NK-92 (cell line): ENCODE results near the gene CIPC.

ENCODE experiments used
- DNase-seq: peaks from one replicate; lab custom pipeline; 2025; ENCODE audit not compliant: unreplicated experiment; lab: John Stamatoyannopoulos, UW

The CIPC gene

DNA sequence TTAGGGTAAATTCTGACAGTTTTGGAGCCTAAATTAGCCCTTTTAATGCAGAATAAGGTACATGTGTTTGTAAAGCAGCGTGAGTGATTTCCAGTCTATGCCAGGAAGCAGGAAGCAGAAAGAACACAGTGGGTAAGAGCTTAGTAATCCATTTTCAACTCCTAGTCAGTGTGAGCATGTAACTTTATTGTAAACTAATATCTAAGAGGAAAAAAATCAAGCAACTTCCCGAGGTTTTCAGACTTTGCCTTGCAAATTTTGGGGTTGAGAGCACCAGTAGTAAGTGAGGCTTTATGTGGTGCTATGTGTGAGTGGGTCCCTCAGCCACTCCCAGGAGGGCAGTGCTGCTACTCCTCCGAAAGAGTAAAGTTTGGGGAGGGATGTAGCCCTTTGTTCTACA is 2.9 kb downstream of the CIPC start:
- DNase-seq, result no peak

DNA sequence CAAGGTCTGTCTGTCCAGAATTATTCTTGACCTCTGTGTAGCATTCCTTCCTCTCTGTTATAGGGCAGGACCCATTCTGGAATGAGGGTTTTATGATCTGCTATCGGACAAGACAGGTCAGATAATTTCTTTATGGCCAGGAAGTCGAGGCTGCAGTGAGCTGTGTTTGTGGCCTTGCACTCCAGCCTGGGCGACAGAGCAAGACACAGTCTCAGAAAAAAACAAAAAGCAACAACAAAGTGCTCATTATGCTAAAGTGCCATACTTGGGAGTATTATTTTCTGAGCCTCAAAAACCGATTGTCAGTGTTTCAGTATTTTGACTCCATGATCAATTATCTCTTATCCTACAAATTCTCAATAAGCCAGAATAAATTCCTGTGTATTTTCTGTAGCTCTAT is 4.1 kb downstream of the CIPC start:
- DNase-seq, result no peak

DNA sequence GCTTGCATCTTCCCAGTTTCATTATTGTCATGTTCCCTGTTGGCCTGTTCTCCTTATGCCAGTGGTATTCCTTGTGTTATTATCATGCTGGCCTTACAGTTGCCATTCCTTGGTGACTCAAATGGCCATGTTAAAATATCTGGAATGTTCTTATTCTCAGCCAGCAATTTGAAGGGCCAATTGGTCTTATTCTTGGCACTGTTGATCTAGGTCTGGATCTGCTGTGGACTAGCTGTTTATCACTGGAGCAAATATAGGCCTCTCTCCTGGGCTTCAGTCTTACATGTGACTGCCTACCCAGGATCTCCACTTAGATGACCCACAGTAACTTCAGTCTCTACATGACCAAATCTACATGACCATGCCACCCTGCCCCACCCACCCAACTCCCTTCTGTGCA is 5.4 kb downstream of the CIPC start:
- no peak for DNase-seq

DNA sequence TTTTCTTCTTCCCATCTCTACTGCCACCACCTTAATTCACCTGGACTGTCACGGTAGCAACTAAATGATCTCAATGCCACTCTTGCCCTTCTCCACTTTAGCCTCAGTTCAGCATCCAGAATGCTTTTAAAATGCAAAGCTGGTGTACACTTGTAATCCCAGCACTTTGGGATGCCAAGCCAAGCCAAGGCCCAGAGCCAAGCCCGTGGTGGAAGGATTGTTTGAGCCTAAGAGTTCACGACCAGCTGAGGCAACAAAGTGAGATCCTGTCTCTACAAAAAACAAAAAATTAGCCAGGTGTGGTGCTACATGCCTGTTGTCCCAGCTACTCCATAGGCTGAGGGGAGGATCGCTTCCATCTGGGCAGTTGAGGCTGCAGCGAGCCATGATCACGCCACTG is 5.9 kb downstream of the CIPC start:
- no peak for DNase-seq

DNA sequence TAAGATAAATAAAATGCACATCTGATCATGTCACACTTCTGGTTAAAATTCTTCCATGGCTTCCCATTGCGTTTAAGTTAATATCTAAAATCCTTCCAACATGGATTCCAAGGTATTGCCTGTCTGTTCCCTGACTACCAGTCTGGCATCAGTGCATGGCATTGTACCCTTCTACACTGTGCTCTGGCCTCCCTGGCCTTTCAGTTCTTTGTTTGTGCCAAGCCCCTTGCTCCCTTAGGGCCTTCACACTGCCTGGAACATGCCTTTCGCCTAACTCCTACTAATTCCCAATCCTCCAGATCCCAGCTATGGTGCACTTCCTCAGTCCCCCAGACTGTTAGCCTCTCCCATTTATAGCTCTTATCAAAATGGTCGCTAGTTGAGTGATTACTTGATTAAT is 6.3 kb downstream of the CIPC start:
- no peak for DNase-seq

DNA sequence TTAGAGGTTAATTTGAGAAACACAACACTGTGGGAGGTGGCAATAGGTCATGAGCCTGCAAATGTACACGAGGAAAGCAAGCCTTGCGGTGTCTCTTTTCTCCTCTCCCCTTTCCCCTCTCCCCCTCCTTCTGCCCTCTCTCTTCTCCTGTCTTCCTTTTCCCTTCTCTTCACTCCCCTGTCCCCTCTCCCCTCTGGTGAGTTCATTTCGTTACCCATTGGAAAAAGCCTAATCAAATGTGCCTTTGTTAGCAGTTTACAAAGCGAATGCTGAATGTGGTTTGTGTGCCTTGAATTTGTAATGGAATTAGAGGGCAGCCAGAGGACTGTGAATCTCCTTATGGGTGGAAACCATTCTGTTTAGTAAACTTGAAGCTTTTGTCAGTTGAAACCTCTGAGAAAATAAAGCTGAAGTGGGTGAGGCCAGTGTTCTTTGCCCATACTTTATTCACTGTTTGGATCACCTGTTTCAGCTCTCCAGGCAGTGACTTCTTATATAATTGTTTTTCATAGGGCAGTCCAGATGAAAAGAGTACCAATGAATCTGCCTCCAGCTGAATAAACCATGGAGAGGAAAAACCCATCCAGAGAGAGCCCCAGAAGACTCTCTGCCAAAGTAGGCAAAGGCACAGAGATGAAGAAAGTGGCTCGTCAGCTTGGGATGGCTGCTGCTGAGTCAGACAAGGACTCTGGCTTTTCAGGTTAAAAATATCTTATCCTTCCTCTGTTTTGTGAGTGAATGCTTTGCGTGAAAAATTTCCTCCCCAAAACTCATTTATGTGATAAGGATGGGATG is 7.3 kb downstream of the CIPC start:
- DNase-seq, result no peak

DNA sequence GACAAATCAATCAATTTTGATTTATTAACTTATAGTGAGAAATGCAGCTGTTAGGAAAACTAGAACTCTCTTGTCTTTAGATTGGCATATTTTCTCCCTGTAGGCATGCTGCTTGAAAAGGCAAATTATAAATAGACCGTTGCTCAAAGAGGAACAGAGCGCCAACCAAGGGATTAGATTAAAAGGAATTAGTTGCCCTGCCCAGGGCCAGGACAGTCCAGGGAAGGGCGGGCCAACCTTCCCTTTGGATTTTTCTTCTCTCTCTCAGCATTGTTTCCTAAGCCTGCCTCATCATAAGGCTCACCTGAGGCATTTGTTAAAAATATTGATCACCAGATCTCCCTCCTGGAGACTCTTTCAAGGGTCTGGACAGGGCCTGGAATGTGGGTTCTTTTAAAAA is 8.6 kb downstream of the CIPC start:
- DNase-seq, result no peak

DNA sequence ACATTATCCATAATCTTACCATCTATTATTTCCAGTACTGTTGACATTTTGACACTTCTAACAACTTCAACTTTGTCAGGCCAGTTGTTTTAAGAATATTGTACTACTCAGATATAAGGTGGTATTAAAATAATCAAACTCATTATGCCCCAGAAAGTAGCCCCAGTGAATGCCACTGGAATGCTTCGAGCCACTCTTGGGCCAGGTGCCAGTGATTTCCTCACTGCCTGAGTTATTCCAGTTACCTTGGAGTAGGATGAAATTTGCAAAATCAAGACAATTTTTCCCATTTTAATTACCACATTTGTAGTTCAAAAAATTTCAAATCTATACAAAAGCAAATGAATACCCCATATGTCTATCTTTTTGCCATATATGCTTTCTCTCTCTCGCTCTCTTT is 9.2 kb downstream of the CIPC start:
- no peak for DNase-seq

DNA sequence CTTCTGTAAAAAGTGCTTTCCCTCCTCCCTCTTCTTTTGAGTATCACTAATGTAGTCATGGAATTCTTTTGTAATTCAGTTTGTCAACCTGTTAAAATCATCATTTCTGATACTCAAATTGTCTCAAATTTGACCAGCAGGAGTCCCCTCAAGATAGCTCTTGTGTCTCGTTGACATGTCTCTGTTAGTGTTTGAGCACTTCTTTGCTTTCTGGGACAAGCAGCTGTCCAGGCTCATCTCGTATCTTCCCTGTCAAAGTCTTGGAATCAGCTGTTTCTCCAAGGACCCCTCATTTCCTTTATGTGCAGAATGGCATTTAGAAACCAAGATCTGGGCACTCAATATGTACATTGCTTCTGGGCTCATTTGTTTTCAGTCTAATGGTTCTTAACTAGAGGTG is 10.7 kb downstream of the CIPC start:
- no peak for DNase-seq

DNA sequence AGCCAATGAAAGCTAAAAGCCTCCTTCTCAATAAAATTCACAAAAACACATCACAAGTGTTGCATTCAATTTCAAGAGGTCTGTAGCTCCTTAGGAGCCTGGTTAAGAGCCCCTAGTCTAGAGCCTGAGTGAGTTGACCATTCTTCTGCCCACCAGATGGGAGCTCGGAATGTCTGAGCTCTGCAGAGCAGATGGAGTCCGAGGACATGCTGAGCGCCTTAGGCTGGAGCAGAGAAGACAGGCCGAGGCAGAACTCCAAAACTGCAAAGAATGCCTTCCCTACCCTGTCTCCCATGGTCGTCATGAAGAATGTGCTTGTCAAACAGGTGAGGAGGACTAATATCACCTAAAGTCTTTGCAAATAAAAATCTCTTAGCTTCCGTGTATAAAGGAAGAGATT is 11.6 kb downstream of the CIPC start:
- DNase-seq, result no peak

DNA sequence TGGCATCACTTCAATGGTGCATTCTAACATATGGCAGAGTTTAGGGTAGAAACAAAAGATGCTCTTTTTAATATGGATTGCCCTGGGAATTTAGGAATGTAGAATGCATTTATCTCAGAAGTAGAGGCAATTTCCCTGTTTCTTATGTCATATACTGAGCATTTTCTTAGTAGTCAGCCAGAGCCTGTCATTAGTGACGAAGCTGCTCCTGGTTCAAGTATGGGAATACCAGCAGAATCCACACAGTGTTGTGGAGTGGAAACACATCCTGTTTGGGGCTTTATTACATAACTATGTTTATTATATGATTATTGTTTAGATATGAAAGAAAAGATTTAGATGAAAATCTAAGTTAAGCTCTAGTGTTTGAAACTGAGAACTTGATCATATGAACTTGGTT is 12.2 kb downstream of the CIPC start:
- no peak for DNase-seq

DNA sequence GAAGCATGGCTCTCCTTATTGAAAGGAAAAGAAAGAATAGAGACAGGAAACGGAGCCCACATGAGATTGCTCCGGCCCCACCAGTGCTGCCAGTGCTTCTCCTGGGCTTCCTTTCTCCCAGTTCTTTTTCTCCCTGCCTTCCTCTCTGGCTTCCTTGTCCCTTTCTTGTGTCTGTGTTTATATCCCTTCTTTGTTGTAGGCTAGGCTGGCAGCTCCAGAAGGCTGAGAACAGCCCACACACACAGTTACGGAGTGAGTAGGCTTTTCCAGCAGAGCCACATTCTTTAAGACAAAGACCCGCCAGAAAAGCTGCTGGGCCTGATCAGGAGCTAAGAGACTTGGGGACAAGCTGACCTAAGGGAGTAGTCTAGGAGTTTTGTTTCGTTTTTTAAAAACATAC is 13.0 kb downstream of the CIPC start:
- DNase-seq, result no peak

DNA sequence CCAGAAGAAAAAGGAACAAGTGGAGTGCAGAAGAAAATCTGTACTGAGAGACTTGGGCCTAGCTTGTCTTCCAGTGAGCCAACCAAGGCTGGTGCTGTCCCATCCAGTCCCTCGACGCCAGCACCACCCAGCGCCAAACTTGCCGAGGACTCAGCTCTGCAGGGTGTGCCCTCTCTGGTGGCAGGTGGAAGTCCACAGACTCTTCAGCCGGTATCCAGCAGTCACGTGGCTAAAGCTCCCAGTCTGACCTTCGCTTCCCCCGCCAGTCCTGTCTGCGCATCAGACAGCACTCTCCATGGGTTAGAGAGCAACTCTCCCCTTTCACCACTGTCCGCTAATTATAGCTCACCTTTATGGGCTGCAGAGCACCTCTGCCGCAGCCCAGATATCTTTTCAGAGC is 15.6 kb downstream of the CIPC start:
- no peak for DNase-seq

DNA sequence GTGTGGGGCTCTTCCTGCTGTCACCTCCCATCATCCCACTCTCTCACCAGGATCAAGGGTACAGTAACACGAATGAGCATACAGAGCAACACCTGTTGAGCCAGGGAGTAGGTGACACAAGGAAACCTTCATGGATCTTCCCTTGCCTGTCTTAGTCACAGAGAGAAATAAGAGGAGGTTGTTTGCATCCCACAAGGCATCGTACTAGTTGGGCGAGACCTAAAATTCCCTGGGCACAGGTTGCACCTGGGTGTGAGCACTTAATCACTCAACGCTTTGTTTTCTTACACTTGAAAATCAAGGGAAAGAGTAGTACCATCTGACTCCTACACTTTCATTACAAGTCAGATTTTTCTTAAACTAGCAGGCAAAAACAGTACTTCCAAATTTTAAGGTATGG is 16.6 kb downstream of the CIPC start:
- no peak for DNase-seq

DNA sequence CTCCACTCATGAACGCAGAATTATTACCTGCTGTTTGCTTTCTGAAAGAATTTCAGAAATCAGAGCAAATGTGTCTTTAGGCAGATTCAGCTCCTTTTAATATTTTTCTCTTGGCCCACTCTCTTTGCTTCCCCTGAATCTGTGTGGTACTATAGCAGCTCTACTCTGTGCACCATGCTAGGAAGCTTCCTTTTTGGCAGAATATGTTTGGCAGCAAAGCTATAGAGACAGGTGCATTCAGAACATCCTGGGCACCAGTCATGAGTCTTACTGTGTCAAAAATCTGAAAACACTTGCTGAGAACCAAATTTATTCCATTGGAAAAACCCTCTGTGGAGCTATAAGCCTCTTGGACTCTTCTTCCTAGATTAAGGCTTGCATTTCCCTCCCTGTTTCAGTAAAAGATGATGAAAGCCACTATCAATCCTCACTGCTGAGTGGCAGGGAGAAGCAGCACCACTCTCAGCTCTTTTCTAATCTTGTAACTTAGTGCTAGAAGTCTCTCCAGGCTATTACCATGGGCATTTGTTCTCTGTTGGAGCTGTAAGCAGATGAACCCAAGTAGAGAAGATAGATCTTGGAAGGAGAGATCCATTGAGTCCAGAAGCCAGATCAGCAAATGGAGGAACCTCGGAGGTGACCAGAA is 18.2 kb downstream of the CIPC start:
- no peak for DNase-seq

DNA sequence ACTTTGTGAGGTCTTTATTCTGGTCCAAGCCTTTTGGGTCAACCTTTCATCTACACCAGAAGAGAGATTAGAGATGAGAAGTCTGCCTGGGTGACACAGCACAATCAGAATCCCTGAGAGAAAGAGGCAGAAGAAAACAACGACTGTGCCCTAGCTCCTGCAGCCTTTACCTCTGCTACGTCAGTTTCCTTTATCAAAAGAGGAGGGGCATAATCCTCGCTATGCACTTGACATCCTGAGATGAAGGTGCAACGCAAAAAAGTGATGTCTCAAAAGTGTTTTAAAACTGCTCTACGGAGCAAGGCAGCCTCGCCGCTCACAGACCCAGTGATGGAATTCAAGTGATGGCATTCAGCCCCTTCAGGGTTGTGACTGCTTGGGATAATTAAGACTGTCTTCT is 21.8 kb downstream of the CIPC start:
- DNase-seq, result no peak

DNA sequence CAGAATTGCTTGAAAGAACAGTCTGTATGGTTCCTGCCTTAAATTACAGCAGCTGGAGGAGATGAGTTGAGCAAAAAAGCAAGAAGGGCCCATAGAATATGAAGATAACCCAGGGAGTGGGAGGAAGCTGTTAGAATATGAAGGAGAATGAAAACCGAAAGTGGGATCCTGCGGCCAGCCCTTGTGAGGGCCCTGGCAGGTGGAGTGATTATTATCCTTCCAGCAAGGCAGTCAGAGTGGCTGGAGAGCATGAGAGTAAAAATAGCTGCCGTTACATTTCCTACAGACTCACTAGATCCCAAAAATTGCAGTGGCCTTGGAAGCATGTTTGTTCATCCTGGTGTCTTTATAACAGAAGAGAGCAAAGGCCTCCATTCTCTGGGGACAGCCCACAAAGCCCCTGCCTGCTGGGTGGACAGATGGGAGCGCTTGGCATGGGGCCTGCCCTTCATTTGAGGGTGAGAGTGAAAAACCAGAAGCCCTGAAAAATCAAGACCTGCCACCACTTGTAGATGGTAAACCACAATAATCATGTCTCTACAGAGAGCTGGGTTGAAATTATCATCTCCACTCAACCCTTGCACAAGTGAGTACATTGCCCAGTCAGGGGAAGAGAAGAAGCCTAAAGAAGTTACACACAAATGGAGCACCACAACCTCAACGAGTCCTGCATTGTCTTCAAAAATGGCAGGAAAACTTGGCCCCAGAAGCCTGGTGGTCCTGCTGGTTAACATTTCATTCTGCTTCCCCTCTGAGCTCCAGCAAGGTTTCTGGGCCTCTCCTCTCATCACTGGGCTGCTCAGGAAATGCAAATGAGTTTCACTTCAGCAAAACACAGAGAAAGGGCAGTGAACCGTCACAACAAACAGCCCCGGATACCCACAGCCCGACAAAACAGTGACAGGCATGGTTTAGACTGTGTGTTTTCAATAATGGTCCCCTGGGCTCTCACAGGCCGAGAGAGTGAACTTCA is 23.0 kb downstream of the CIPC start:
- no peak for DNase-seq

DNA sequence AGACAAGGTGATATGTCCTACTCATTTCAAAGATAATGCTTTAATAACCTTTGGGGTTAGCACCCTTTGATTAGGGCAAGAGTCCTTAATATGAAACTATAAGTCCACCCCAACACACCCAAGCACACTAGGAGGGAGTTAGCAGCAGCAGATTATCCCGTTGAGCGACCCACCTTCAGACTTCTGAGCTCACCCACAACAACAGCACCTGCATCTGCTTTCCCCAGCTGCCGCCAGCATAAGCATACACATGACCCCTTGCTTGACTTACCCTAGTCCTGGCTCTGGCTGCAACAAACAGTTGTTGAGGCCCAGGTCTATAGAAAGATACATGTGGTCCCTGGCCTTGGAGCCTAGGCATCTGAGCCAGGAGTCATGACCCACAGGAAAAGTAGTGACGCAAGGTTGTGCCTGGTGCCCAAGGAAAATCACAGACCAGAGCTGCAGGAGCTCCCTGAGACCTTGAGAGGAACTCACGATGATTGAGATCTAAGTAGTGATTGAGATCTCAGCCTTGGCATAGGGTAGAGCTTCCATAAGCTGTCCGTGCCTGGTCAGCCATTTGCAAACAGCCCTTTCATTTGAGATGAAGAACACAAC is 24.6 kb downstream of the CIPC start:
- no peak for DNase-seq

DNA sequence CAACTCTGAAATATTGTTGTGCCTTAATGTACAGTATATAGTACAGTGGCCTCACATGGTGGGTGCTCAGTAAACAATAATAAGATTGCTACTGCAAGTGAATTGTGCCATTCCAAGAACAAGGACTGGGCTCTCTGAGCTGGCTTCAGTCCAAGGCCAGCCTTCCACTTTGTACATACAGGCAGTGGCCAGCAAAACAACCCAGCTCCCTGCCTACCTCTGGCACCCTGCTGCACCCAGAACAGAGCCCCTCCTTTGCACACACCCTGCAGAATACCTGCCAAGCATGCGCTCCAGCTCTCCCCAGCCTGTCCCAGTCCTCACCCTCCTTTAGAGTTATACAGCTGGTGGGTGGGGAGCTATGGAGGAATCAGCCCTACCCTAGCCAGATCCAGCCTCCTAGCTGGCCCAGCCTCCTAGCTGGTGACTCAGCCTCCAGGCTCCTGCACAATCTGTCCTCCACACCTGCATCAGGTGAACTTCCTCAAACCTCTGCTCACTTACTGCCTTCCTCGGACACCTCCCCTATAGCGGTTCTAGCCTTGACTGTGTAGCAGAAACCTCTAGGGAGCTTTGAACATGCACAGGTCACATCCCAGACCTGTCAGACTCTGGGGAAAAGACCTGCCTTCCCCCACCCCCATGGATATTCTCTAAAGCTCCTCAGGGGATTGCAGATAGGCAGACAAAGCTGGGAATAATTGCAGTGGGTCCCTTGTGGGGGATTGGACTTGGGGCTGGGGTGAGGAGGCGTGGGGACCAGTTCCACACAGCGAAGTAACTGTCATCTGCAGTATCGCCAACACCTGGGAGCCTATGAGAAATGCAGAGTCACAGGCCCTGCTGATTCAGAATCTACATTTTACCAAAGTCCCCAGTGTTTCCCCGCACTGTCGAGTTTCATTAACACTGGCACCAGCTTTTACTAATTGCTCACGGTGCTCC is 25.6 kb downstream of the CIPC start:
- no peak for DNase-seq
